ENCODE data around the gene MED12L. TPM values are rescaled to one million over a fixed set of nuclear protein-coding genes. Genes with fewer than 3 reads are reported as not detected.

The MED12L gene
- total RNA-seq, 2 donors from 2014 or later: 3.3 to 6.4 TPM

GRCh38 chr3:151346292-151346691, 260.8 kb downstream of the MED12L start:
- Mint-ChIP-seq H3K9me3 (no peaks in the 10 kb centered on the region), H3K4me3 (peak overlapping the region; percentile 11), H3K4me1 (peaks cover 5% of the 10 kb centered on the region), H3K27ac (no peak overlapping the region), H3K27me3 (peaks cover 22% of the 10 kb centered on the region), H3K36me3 (ENCODE audit: low read depth) (no peaks in the 10 kb centered on the region)
- ATAC-seq (replicated peaks): no peak

GRCh38 chr3:151347432-151347831, 262.0 kb downstream of the MED12L start:
- no peak for ATAC-seq (replicated peaks)
- H3K4me3 Mint-ChIP-seq: no peak overlapping the region
- peaks cover 7% of the 10 kb centered on the region for H3K4me1 Mint-ChIP-seq
- H3K27ac Mint-ChIP-seq: no peak overlapping the region
- no peaks in the 10 kb centered on the region for H3K36me3 Mint-ChIP-seq (ENCODE audit: low read depth)
- H3K27me3 Mint-ChIP-seq: peaks cover 22% of the 10 kb centered on the region
- H3K9me3 Mint-ChIP-seq: no peaks in the 10 kb centered on the region

GRCh38 chr3:151350656-151351055, 265.2 kb downstream of the MED12L start:
- H3K36me3 Mint-ChIP-seq (ENCODE audit: low read depth): no peaks in the 10 kb centered on the region
- peaks cover 19% of the 10 kb centered on the region for H3K27me3 Mint-ChIP-seq
- peaks cover 7% of the 10 kb centered on the region for H3K4me1 Mint-ChIP-seq
- ATAC-seq (replicated peaks): no peak
- no peaks in the 10 kb centered on the region for H3K9me3 Mint-ChIP-seq
- no peak overlapping the region for H3K4me3 Mint-ChIP-seq
- no peak overlapping the region for H3K27ac Mint-ChIP-seq

- no peak for ATAC-seq (replicated peaks)
- Mint-ChIP-seq H3K4me1 (peaks cover 7% of the 10 kb centered on the region), H3K36me3 (ENCODE audit: low read depth) (no peaks in the 10 kb centered on the region), H3K27ac (no peak overlapping the region), H3K27me3 (peaks cover 18% of the 10 kb centered on the region), H3K9me3 (no peaks in the 10 kb centered on the region), H3K4me3 (no peak overlapping the region)
Measured at GRCh38 chr3:151351219-151351618, 265.8 kb downstream of the MED12L start.

- Mint-ChIP-seq H3K9me3 (no peaks in the 10 kb centered on the region), H3K4me3 (no peak overlapping the region), H3K36me3 (ENCODE audit: low read depth) (no peaks in the 10 kb centered on the region), H3K27me3 (peaks cover 14% of the 10 kb centered on the region), H3K27ac (no peak overlapping the region), H3K4me1 (peaks cover 7% of the 10 kb centered on the region)
- ATAC-seq (replicated peaks): no peak
Measured at GRCh38 chr3:151351648-151352047, 266.2 kb downstream of the MED12L start.

GRCh38 chr3:151356794-151357462, 271.5 kb downstream of the MED12L start:
- no peaks in the 10 kb centered on the region for H3K36me3 Mint-ChIP-seq (ENCODE audit: low read depth)
- H3K4me3 Mint-ChIP-seq: no peak overlapping the region
- no peaks in the 10 kb centered on the region for H3K9me3 Mint-ChIP-seq
- no peaks in the 10 kb centered on the region for H3K27me3 Mint-ChIP-seq
- no peak overlapping the region for H3K27ac Mint-ChIP-seq
- no peak for ATAC-seq (replicated peaks)
- no peaks in the 10 kb centered on the region for H3K4me1 Mint-ChIP-seq

GRCh38 chr3:151357463-151357850, 272.0 kb downstream of the MED12L start:
- Mint-ChIP-seq H3K27me3 (no peaks in the 10 kb centered on the region), H3K4me1 (no peaks in the 10 kb centered on the region), H3K27ac (no peak overlapping the region), H3K9me3 (no peaks in the 10 kb centered on the region), H3K36me3 (ENCODE audit: low read depth) (no peaks in the 10 kb centered on the region), H3K4me3 (no peak overlapping the region)
- no peak for ATAC-seq (replicated peaks)

GRCh38 chr3:151362751-151363174, 277.3 kb downstream of the MED12L start:
- Mint-ChIP-seq H3K4me3 (no peak overlapping the region), H3K27ac (no peak overlapping the region), H3K27me3 (no peaks in the 10 kb centered on the region), H3K9me3 (no peaks in the 10 kb centered on the region), H3K4me1 (no peaks in the 10 kb centered on the region), H3K36me3 (ENCODE audit: low read depth) (no peaks in the 10 kb centered on the region)
- ATAC-seq (replicated peaks): no peak

GRCh38 chr3:151366993-151367392, 281.5 kb downstream of the MED12L start:
- H3K9me3 Mint-ChIP-seq: no peaks in the 10 kb centered on the region

GRCh38 chr3:151367448-151367847, 282.0 kb downstream of the MED12L start:
- Mint-ChIP-seq H3K4me3 (no peak overlapping the region), H3K9me3 (no peaks in the 10 kb centered on the region), H3K4me1 (no peaks in the 10 kb centered on the region), H3K36me3 (ENCODE audit: low read depth) (no peaks in the 10 kb centered on the region), H3K27ac (no peak overlapping the region), H3K27me3 (no peaks in the 10 kb centered on the region)
- ATAC-seq (replicated peaks): no peak

More at GRCh38 chr3:151366993-151367392, 281.5 kb downstream of the MED12L start:
- Mint-ChIP-seq H3K36me3 (ENCODE audit: low read depth) (no peaks in the 10 kb centered on the region), H3K27ac (no peak overlapping the region), H3K4me3 (no peak overlapping the region), H3K4me1 (no peaks in the 10 kb centered on the region), H3K27me3 (no peaks in the 10 kb centered on the region)
- no peak for ATAC-seq (replicated peaks)

GRCh38 chr3:151371526-151371925, 286.1 kb downstream of the MED12L start:
- Mint-ChIP-seq H3K27me3 (no peaks in the 10 kb centered on the region), H3K27ac (no peak overlapping the region)

GRCh38 chr3:151372063-151372820, 286.8 kb downstream of the MED12L start:
- Mint-ChIP-seq H3K36me3 (ENCODE audit: low read depth) (no peaks in the 10 kb centered on the region), H3K27me3 (no peaks in the 10 kb centered on the region), H3K27ac (no peak overlapping the region)

More at GRCh38 chr3:151371526-151371925, 286.1 kb downstream of the MED12L start:
- Mint-ChIP-seq H3K4me1 (no peaks in the 10 kb centered on the region), H3K4me3 (no peak overlapping the region), H3K36me3 (ENCODE audit: low read depth) (no peaks in the 10 kb centered on the region), H3K9me3 (no peaks in the 10 kb centered on the region)
- no peak for ATAC-seq (replicated peaks)

GRCh38 chr3:151377768-151378385, 292.4 kb downstream of the MED12L start:
- Mint-ChIP-seq H3K36me3 (ENCODE audit: low read depth) (no peaks in the 10 kb centered on the region), H3K4me1 (no peaks in the 10 kb centered on the region), H3K9me3 (no peaks in the 10 kb centered on the region), H3K27ac (no peak overlapping the region), H3K4me3 (no peak overlapping the region), H3K27me3 (peaks cover 5% of the 10 kb centered on the region)
- no peak for ATAC-seq (replicated peaks)

More at GRCh38 chr3:151372063-151372820, 286.8 kb downstream of the MED12L start:
- Mint-ChIP-seq H3K4me1 (no peaks in the 10 kb centered on the region), H3K9me3 (no peaks in the 10 kb centered on the region), H3K4me3 (no peak overlapping the region)
- no peak for ATAC-seq (replicated peaks)

- Mint-ChIP-seq H3K36me3 (ENCODE audit: low read depth) (no peaks in the 10 kb centered on the region), H3K27ac (no peak overlapping the region), H3K4me3 (no peak overlapping the region), H3K27me3 (peaks cover 5% of the 10 kb centered on the region), H3K9me3 (no peaks in the 10 kb centered on the region), H3K4me1 (no peaks in the 10 kb centered on the region)
- no peak for ATAC-seq (replicated peaks)
Measured at GRCh38 chr3:151379083-151379734, 293.7 kb downstream of the MED12L start.

Data from activated T-helper 17 cell treated with anti-CD3 and anti-CD28 coated beads, Interleukin-2, amount 50 U/mL, for 72 hours (primary cell).